Measurements from ENCODE around the gene CUX1.
"Not testable (repeated sequence)": the region's sequence is repeated elsewhere in the genome, so short reads cannot be mapped to it uniquely, and the experiment has no call there.

Gene CUX1

GRCh38 chr7:101854084-101854865, 36.8 kb downstream of the CUX1 start:
- FAIRE-seq = no peak

- FAIRE-seq = no peak
Measured at GRCh38 chr7:101856473-101857357, 39.3 kb downstream of the CUX1 start.

- no peak for FAIRE-seq
Measured at GRCh38 chr7:101857358-101857811, 40.0 kb downstream of the CUX1 start.

GRCh38 chr7:101858437-101859385, 41.3 kb downstream of the CUX1 start:
- FAIRE-seq = no peak

GRCh38 chr7:101859411-101860106, 42.1 kb downstream of the CUX1 start:
- no peak for FAIRE-seq

GRCh38 chr7:101860316-101861217, 43.1 kb downstream of the CUX1 start:
- no peak for FAIRE-seq

- no peak for FAIRE-seq
Measured at GRCh38 chr7:101861218-101861775, 43.9 kb downstream of the CUX1 start.

- no peak for FAIRE-seq
Measured at GRCh38 chr7:101862280-101863220, 45.1 kb downstream of the CUX1 start.

- no peak for FAIRE-seq
Measured at GRCh38 chr7:101863598-101863997, 46.2 kb downstream of the CUX1 start.

GRCh38 chr7:101864039-101864438, 46.6 kb downstream of the CUX1 start:
- FAIRE-seq = no peak

- no peak for FAIRE-seq
Measured at GRCh38 chr7:101865031-101865430, 47.6 kb downstream of the CUX1 start.

GRCh38 chr7:101865455-101865854, 48.0 kb downstream of the CUX1 start:
- no peak for FAIRE-seq

- FAIRE-seq = no peak
Measured at GRCh38 chr7:101866328-101866727, 48.9 kb downstream of the CUX1 start.

GRCh38 chr7:101867265-101867664, 49.8 kb downstream of the CUX1 start:
- FAIRE-seq = no peak

- not testable (repeated sequence) for FAIRE-seq
Measured at GRCh38 chr7:101867681-101868080, 50.3 kb downstream of the CUX1 start.

- FAIRE-seq = no peak
Measured at GRCh38 chr7:101868191-101868950, 50.9 kb downstream of the CUX1 start.

GRCh38 chr7:101869026-101869900, 51.8 kb downstream of the CUX1 start:
- FAIRE-seq = no peak
